ENCODE measurements around the gene YWHAH.
A peak's percentile ranks its signal among the peaks of the same experiment; 100 is the strongest.

Gene YWHAH

GRCh38 chr22:31943978-31944699 is at the start of gene YWHAH:
Gene YWHAH (plus strand): TSS chr22:31944535. CDS start chr22:31944734, 199 bp downstream.
- peak; percentile 98 for DNase-seq

- DNase-seq = no peak
These were observed 48.8 kb upstream of the YWHAH start for GRCh38 chr22:31895411-31896123.

GRCh38 chr22:31896472-31896871 is 47.9 kb upstream of the YWHAH start:
- no peak for DNase-seq

GRCh38 chr22:31897842-31898805 is 46.2 kb upstream of the YWHAH start:
- no peak for DNase-seq

GRCh38 chr22:31898926-31899325 is 45.4 kb upstream of the YWHAH start:
- no peak for DNase-seq

GRCh38 chr22:31899669-31900068 is 44.7 kb upstream of the YWHAH start:
- no peak for DNase-seq

- no peak for DNase-seq
These were observed 42.8 kb upstream of the YWHAH start for GRCh38 chr22:31901388-31902137.

- DNase-seq = no peak
These were observed 39.7 kb upstream of the YWHAH start for GRCh38 chr22:31904651-31905050.

- no peak for DNase-seq
These were observed 39.0 kb upstream of the YWHAH start for GRCh38 chr22:31905356-31905755.

- DNase-seq = no peak
These were observed 38.2 kb upstream of the YWHAH start for GRCh38 chr22:31906086-31906485.

GRCh38 chr22:31906569-31906968 is 37.8 kb upstream of the YWHAH start:
- no peak for DNase-seq

- no peak for DNase-seq
These were observed 34.4 kb upstream of the YWHAH start for GRCh38 chr22:31909977-31910376.

GRCh38 chr22:31911565-31912406 is 32.5 kb upstream of the YWHAH start:
- no peak for DNase-seq

GRCh38 chr22:31912407-31912743 is 32.0 kb upstream of the YWHAH start:
- DNase-seq = no peak

GRCh38 chr22:31915586-31915985 is 28.7 kb upstream of the YWHAH start:
- DNase-seq = no peak

- DNase-seq = no peak
These were observed 27.0 kb upstream of the YWHAH start for GRCh38 chr22:31917227-31917921.

- no peak for DNase-seq
These were observed 24.6 kb upstream of the YWHAH start for GRCh38 chr22:31919730-31920129.

- no peak for DNase-seq
These were observed 24.0 kb upstream of the YWHAH start for GRCh38 chr22:31920306-31920705.

- DNase-seq = no peak
These were observed 23.2 kb upstream of the YWHAH start for GRCh38 chr22:31921106-31921505.

GRCh38 chr22:31922534-31922933 is 21.8 kb upstream of the YWHAH start:
- no peak for DNase-seq

GRCh38 chr22:31923136-31923535 is 21.2 kb upstream of the YWHAH start:
- peak; percentile 41 for DNase-seq

Measured in femur (tissue), 1 donor.